Mesenchymal stem cell (in vitro differentiated cells and primary cell): ENCODE measurements around the gene PIP4K2C.

Experiments used
- DNase-seq: peaks from one replicate; pipeline ENCODE4 v3.0.0-alpha.2; 2013
- H2AFZ ChIP-seq: one replicate; pipeline ENCODE4 v1.6.1; 2013; ENCODE audit warnings: low read depth, mild to moderate bottlenecking, control low read depth, inconsistent platforms, low read length, moderate library complexity
- H2AK5ac ChIP-seq: 2 replicates; pipeline ENCODE4 v1.6.1; 2013; ENCODE audit warnings: low read length, moderate library complexity, mild to moderate bottlenecking, inconsistent platforms; ENCODE audit not compliant: severe bottlenecking
- H2BK120ac ChIP-seq: one replicate; pipeline ENCODE4 v1.6.1; 2013; ENCODE audit warnings: low read depth, mild to moderate bottlenecking, inconsistent platforms, low read length, moderate library complexity
- H2BK12ac ChIP-seq, 2 experiments: one replicate each; pipeline ENCODE4 v1.6.1; 2013; ENCODE audit warnings: inconsistent platforms in 2 of 2, low read length in 2 of 2, mild to moderate bottlenecking in 2 of 2, moderate library complexity in 2 of 2, control low read depth in 1 of 2
- H2BK15ac ChIP-seq: one replicate; pipeline ENCODE4 v1.6.1; 2013; ENCODE audit warnings: mild to moderate bottlenecking, low read depth, inconsistent platforms; ENCODE audit not compliant: poor library complexity, severe bottlenecking
- H2BK5ac ChIP-seq: 2 replicates; pipeline ENCODE4 v1.6.1; 2013; ENCODE audit warnings: low read depth, mild to moderate bottlenecking, low read length, control low read depth, inconsistent platforms; ENCODE audit not compliant: poor library complexity, severe bottlenecking
- H3K14ac ChIP-seq, 2 experiments: one replicate each; pipeline ENCODE4 v1.6.1; 2013; ENCODE audit warnings: inconsistent platforms in 2 of 2, low read length in 2 of 2, control low read depth in 1 of 2, mild to moderate bottlenecking in 1 of 2, moderate library complexity in 1 of 2
- H3K18ac ChIP-seq, 2 experiments: one replicate each; pipeline ENCODE4 v1.6.1; 2013; ENCODE audit warnings: inconsistent platforms in 2 of 2, low read length in 2 of 2, control low read depth in 1 of 2, low read depth in 1 of 2, mild to moderate bottlenecking in 1 of 2
- H3K23ac ChIP-seq, 2 experiments: one replicate each; pipeline ENCODE4 v1.6.1; 2013; ENCODE audit warnings: inconsistent platforms in 2 of 2, low read length in 2 of 2, mild to moderate bottlenecking in 2 of 2, moderate library complexity in 2 of 2, control low read depth in 1 of 2
- H3K27ac ChIP-seq: 2 replicates; pipeline ENCODE4 v1.5.1; 2013; ENCODE audit warnings: mild to moderate bottlenecking, moderate library complexity, low read length, control low read depth, inconsistent platforms; ENCODE audit not compliant: poor library complexity, severe bottlenecking
- H3K27me3 ChIP-seq, 2 experiments: 2 replicates each; pipeline versions ENCODE4 v1.6.1 to v1.7.0; 2013; ENCODE audit warnings: low read length in 2 of 2, mild to moderate bottlenecking in 2 of 2, moderate library complexity in 2 of 2, control low read depth in 1 of 2, inconsistent platforms in 1 of 2; ENCODE audit not compliant: control insufficient read depth in 1 of 2, insufficient read depth in 1 of 2
- H3K36me3 ChIP-seq, 2 experiments: 2 replicates each; pipeline versions ENCODE4 v1.6.1 to v1.7.0; 2013; ENCODE audit warnings: low read length in 2 of 2, control low read depth in 1 of 2, inconsistent platforms in 1 of 2, low read depth in 1 of 2, mild to moderate bottlenecking in 1 of 2; ENCODE audit not compliant: insufficient read depth in 2 of 2, control insufficient read depth in 1 of 2
- H3K4ac ChIP-seq, 2 experiments: one replicate each; pipeline ENCODE4 v1.6.1; 2013; ENCODE audit warnings: inconsistent platforms in 2 of 2, low read length in 2 of 2, mild to moderate bottlenecking in 2 of 2, moderate library complexity in 2 of 2, control low read depth in 1 of 2, low read depth in 1 of 2
- H3K4me1 ChIP-seq: 2 replicates; pipeline ENCODE4 v1.6.1; 2013; ENCODE audit warnings: low read depth, low read length, control low read depth; ENCODE audit not compliant: control insufficient read depth, insufficient read depth
- H3K4me2 ChIP-seq: 2 replicates; pipeline ENCODE4 v1.6.1; 2013; ENCODE audit warnings: low read length, mild to moderate bottlenecking, inconsistent platforms; ENCODE audit not compliant: poor library complexity, severe bottlenecking
- H3K4me3 ChIP-seq, 2 experiments: 2 replicates each; pipeline versions ENCODE4 v1.5.1 to v1.7.0; 2013; ENCODE audit warnings: low read length in 2 of 2, mild to moderate bottlenecking in 2 of 2, control low read depth in 1 of 2, low read depth in 1 of 2; ENCODE audit not compliant: insufficient read depth in 1 of 2
- H3K79me1 ChIP-seq: replicated peaks from 2 replicates; pipeline ENCODE4 v1.6.1; 2013; ENCODE audit warnings: mild to moderate bottlenecking, control low read depth, low read length, inconsistent platforms; ENCODE audit not compliant: poor library complexity, severe bottlenecking
- H3K9ac ChIP-seq: 2 replicates; pipeline ENCODE4 v1.7.0; 2013; ENCODE audit warnings: mild to moderate bottlenecking, low read length, moderate library complexity
- H3K9me3 ChIP-seq: 2 replicates; pipeline ENCODE4 v1.7.0; 2013; ENCODE audit warnings: mild to moderate bottlenecking, low read length; ENCODE audit not compliant: control insufficient read depth
- H4K8ac ChIP-seq: one replicate; pipeline ENCODE4 v1.6.1; 2013; ENCODE audit warnings: inconsistent platforms, mild to moderate bottlenecking, low read length, moderate library complexity
- H4K91ac ChIP-seq: one replicate; pipeline ENCODE4 v1.6.1; 2013; ENCODE audit warnings: mild to moderate bottlenecking, low read length, inconsistent platforms
- WGBS: methylation state at CpG from one replicate; pipeline ENCODE4 v1.1.7; 2013; ENCODE audit warnings: mixed read lengths; 5-methylcytosine and 5-hydroxymethylcytosine counted together

PIP4K2C gene

GRCh38 chr12:57612711-57613426, 21.9 kb downstream of the PIP4K2C start:
- Histone ChIP-seq H3K27ac (no peak overlapping the region), H3K9ac (no peak overlapping the region), H2BK15ac (no peak overlapping the region), H4K8ac (no peak overlapping the region), H2BK12ac (no peak overlapping the region), H4K91ac (no peak overlapping the region), H3K14ac (no peak overlapping the region), H2AK5ac (no peak overlapping the region), H2BK120ac (no peak overlapping the region), H3K79me1 (peaks cover 7% of the 10 kb centered on the region), H3K4me3 (no peak overlapping the region), H2AFZ (no peak overlapping the region), H3K4me2 (no peak overlapping the region), H3K18ac (no peak overlapping the region), H3K4me1 (peaks cover 15% of the 10 kb centered on the region), H3K4ac (no peak overlapping the region), H2BK5ac (no peak overlapping the region), H3K27me3 (peaks cover 3 to 65% of the 10 kb centered on the region in 2 experiments), H3K23ac (no peak overlapping the region), H3K36me3 (peaks cover 0 to 56% of the 10 kb centered on the region in 2 experiments), H3K9me3 (no peaks in the 10 kb centered on the region)
- no peak for DNase-seq
- 94% methylated on average over 9 of the region's 10 CpGs for WGBS

GRCh38 chr12:57613427-57614109, 22.6 kb downstream of the PIP4K2C start:
- Histone ChIP-seq H3K27ac (no peak overlapping the region), H2AFZ (no peak overlapping the region), H3K79me1 (peaks cover 7% of the 10 kb centered on the region), H3K4me1 (peaks cover 15% of the 10 kb centered on the region), H4K8ac (no peak overlapping the region), H2BK120ac (no peak overlapping the region), H3K27me3 (peaks cover 4 to 66% of the 10 kb centered on the region in 2 experiments), H2AK5ac (no peak overlapping the region), H3K18ac (no peak overlapping the region), H3K14ac (no peak overlapping the region), H2BK5ac (no peak overlapping the region), H3K9ac (no peak overlapping the region), H2BK15ac (no peak overlapping the region), H2BK12ac (no peak overlapping the region), H3K36me3 (peaks cover 0 to 54% of the 10 kb centered on the region in 2 experiments), H3K4ac (no peak overlapping the region), H3K4me2 (no peak overlapping the region), H3K9me3 (no peaks in the 10 kb centered on the region), H3K23ac (no peak overlapping the region), H4K91ac (no peak overlapping the region), H3K4me3 (no peak overlapping the region)
- WGBS: 85% methylated on average over 9 of the region's 10 CpGs
- DNase-seq: no peak

- Histone ChIP-seq H2BK15ac (no peak overlapping the region), H3K23ac (no peak overlapping the region), H2BK12ac (no peak overlapping the region), H2BK120ac (no peak overlapping the region), H2AFZ (no peak overlapping the region), H3K4me3 (no peak overlapping the region), H3K79me1 (peaks cover 7% of the 10 kb centered on the region), H3K36me3 (peaks cover 0 to 46% of the 10 kb centered on the region in 2 experiments), H3K4me2 (no peak overlapping the region), H4K91ac (no peak overlapping the region), H2BK5ac (no peak overlapping the region), H3K9me3 (no peaks in the 10 kb centered on the region), H3K4me1 (peaks cover 17% of the 10 kb centered on the region), H3K14ac (no peak overlapping the region), H3K4ac (no peak overlapping the region), H3K9ac (no peak overlapping the region), H2AK5ac (no peak overlapping the region), H3K18ac (no peak overlapping the region), H3K27ac (no peak overlapping the region), H3K27me3 (peaks cover 8 to 68% of the 10 kb centered on the region in 2 experiments), H4K8ac (peak overlapping the region; percentile 27)
- 67% methylated on average over 9 of the region's 14 CpGs for WGBS
- DNase-seq: no peak
These were observed 23.4 kb downstream of the PIP4K2C start for GRCh38 chr12:57614178-57614947.
